Measurements from ENCODE around the gene IQSEC1.
"Not testable (repeated sequence)": the region's sequence is repeated elsewhere in the genome, so short reads cannot be mapped to it uniquely, and the experiment has no call there.

The IQSEC1 gene

DNA sequence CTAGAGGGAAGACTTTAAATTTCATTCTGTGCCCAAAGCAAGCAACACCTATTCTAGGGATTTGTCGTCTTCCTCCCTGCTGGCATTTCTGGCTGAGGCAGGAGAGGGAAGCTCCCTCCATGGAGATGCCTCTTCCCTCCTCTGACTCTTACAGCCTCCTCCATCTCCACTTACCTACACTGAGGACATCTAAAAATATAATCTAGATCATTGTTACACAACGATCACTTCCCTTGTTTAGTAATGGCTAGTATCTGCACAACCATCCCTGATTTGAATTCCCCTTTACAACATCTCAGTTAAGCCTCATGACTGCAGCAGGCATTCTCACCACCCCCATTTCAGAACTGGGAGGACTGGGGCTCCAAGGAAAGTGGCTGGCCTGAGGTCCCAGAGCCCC is 219.4 kb downstream of the IQSEC1 start:
- FAIRE-seq, result not testable (repeated sequence)

DNA sequence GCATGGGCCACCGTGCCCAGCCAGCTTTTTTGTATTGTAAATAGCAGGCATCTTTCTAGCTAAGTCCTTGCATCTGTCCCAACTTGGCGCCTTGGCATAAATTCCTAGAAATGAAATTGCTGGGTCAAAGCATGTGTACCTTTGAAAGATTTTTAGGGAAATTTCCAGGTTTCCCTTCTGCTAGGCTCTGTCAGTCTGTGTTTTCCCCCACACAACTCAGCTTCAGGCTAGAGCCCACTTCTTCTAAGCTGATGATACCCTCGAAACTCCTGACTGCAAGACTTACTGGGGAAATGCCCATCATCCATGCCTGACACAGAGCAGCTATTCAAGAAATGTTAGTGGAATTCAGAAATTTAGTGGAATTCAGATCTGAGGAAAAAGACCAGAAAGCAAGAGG is 221.0 kb downstream of the IQSEC1 start:
- FAIRE-seq, result no peak

Measured in A204.1 (cell line).